Stimulated activated CD8-positive, alpha-beta memory T cell treated with anti-CD3 and anti-CD28 coated beads, Interleukin-4, amount 100 ng/mL, for 4 hours (primary cell): ENCODE measurements around the gene IQSEC3.
"Not testable (repeated sequence)": the region's sequence is repeated elsewhere in the genome, so short reads cannot be mapped to it uniquely, and the experiment has no call there.

Experiments
- DNase-seq, 2 donors: peaks; one replicate each; pipeline ENCODE4 v3.0.0-alpha.2; 2020; ENCODE audit warnings: low read depth in 2 of 2, low spot score in 1 of 2

The IQSEC3 gene

GRCh38 chr12:212715-213526 lies 146.4 kb downstream of the IQSEC3 start:
- DNase-seq, result no peak

- no peak for DNase-seq
Measured at GRCh38 chr12:213527-213932, 147.0 kb downstream of the IQSEC3 start.

GRCh38 chr12:214003-214741 lies 147.6 kb downstream of the IQSEC3 start, which contains the start of gene SLC6A12:
TSS of gene SLC6A12 (minus strand) at chr12:214157. CDS start at chr12:209986, 4,171 bp downstream.
- no peak for DNase-seq

- DNase-seq, result no peak
Measured at GRCh38 chr12:215116-215515, 148.5 kb downstream of the IQSEC3 start.

GRCh38 chr12:217029-217428 lies 150.5 kb downstream of the IQSEC3 start:
- not testable (repeated sequence) for DNase-seq

- DNase-seq, result no peak
Measured at GRCh38 chr12:218221-218620, 151.7 kb downstream of the IQSEC3 start.

GRCh38 chr12:218728-219590 lies 152.4 kb downstream of the IQSEC3 start:
- no peak for DNase-seq

GRCh38 chr12:219891-220352 lies 153.4 kb downstream of the IQSEC3 start:
- DNase-seq, result no peak

- no peak for DNase-seq
Measured at GRCh38 chr12:220491-220890, 153.9 kb downstream of the IQSEC3 start.

GRCh38 chr12:220946-221550 lies 154.5 kb downstream of the IQSEC3 start:
- no peak for DNase-seq

- no peak for DNase-seq
Measured at GRCh38 chr12:221736-222135, 155.2 kb downstream of the IQSEC3 start.

- DNase-seq, result no peak
Measured at GRCh38 chr12:223841-224240, 157.3 kb downstream of the IQSEC3 start.

- DNase-seq, result no peak
Measured at GRCh38 chr12:224330-224729, 157.8 kb downstream of the IQSEC3 start.

- no peak for DNase-seq
Measured at GRCh38 chr12:225012-225411, 158.4 kb downstream of the IQSEC3 start.

- no peak for DNase-seq
Measured at GRCh38 chr12:226401-226800, 159.8 kb downstream of the IQSEC3 start.

- DNase-seq, result no peak
Measured at GRCh38 chr12:227286-227915, 160.8 kb downstream of the IQSEC3 start.
